NCI-H2107 treated with DMSO at 0.1 percent for 48 hours (cell line): ENCODE results near the gene MLH1.

ENCODE experiments used
- DNase-seq: peaks from one replicate; lab custom pipeline; 2025; ENCODE audit not compliant: unreplicated experiment; lab: John Stamatoyannopoulos, UW

MLH1 gene

DNA sequence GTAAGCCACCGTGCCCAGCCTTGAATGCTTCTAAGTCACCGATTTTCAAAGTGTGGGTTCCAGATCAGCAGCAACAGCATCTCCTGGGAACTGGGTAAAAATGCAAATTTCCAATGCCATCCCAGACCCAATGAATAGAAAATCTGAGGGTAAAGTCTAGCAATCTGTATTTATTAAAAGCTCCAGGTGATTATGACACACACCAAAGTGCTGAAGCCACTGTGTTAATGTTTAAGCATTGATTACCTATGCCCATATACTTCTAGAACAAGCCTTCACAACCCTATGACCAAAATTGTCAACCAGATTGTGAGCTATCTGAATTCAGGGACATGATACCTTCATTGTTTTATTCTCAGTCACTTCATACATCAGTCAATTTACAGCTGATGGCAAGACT is 94.6 kb downstream of the MLH1 start:
- no peak for DNase-seq

DNA sequence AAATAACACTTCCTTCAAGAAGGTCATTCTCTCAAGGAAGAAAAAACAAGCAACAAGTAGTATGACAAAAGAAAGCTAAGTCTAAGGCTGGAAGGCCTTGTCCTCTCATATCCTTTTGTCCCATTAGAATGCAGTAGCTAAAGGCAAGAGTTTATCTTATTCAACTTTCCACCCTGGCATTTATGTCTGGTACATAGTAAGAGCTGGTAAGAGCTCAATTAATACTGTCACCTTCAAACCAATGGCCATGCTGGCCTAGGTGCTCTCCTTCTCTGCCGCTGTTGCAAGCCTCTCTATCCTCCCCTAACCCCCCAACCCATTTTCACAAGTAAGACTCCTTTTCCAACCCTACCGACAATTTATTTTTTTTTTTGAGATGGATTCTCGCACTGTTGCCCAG is 99.2 kb downstream of the MLH1 start:
- DNase-seq = no peak

DNA sequence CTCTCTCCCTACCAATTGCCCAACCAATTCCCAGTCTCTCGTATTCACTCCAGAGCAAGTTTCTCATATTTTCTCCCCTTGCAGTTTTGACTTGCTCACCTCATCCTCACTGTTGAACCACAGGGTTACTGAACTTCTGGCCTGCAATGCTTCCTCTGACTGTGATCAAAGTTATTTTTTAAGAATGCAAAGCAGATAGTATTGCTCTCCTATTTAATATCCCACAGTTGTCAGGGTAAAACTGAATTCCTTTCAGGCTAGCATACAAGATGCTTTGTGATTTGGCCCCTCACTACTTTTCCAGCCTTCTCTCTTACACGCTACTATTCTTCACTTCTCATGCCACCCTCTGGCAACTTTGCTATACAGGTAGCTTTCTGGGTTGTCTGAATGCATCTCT is 100.2 kb downstream of the MLH1 start:
- DNase-seq = no peak

DNA sequence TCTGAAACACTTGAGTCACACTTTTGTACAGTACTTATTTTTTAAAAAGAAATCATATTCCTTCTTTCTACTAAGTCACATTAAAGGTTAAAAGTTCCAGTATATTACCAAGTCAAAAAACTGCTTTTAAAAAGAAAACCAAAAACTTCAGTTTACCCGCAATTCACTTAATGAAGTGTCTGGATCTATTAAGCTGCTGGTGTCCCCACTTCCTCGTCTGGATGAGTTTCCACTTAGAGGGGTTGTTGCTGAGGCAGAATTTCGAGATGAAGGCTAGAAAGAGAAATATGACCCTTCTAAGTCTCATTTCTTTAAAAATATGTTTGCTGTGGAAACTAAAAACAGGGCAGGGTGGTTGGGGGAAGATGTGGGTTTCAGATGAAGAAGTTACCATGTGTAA is 101.3 kb downstream of the MLH1 start:
- no peak for DNase-seq

DNA sequence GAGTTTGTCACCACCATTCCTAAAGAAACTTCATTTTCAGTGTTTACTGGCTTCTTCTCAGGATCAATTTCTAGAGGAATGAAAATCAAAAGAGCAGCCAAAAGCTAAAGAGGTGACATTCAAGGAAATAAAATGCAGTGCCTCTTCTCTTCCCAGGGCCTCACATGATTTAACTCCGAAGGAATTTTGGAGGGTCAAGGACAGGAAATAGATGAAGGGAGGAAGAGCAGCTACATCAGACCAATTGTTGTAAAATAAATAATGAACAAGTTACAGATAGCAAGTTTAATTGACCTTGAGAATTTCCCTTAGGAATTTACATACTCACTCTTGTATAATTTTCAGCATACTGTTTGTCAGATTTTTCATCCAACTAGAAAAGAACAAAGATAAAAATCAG is 103.0 kb downstream of the MLH1 start:
- no peak for DNase-seq

DNA sequence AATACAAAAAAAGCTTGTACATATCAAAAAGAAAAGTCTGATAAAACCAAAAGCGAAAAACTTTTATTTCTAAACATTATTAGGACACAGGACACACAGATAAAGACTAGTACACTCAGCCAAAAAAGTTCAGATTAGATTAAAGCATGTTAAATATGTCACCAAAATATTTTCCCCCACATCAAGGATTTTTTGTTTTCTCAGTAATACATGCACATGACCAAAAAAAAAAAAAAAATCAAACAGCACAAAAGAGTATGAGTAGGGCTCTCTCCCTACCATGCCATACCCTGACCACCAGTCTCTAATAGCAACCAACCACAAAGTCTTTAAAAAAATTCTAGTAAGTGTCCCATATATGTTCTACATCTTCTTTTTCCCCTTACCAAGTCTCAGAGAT is 103.7 kb downstream of the MLH1 start:
- DNase-seq = no peak

DNA sequence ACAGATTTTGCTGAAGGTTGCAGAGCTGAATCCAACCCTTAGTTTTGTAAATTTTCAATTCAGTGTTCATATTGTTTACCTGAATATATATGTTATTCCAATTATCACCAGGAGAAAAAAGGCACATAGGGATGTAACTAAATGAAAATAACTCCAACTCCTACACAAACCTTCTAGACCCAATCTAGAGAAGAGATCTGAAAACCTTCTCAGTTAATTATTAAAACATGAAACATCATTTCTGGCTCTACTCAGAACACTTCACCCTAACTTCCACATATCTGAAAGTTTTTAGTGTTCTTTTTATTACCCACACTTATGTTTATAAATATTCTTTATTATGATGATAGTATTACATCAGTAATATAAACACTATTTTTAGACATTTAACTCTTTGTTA is 104.5 kb downstream of the MLH1 start:
- DNase-seq = no peak

DNA sequence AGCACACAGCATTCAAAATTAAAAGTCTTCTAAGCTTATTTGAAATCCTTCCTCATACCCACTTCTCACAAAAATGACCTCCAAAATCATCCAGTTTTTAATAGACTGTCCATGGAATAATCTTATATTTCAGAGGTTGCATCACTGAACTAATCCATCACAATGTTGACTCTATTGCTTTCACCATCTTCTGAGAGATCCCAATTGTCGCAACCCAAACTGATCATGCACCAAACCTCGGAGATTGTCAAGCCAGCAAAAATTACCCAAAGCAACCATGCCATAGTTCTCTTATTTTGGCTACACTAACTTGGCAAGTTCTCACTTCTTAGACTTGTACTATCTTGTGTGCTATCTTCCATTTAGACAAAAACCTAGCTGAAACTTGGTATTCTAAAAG is 105.6 kb downstream of the MLH1 start:
- no peak for DNase-seq

DNA sequence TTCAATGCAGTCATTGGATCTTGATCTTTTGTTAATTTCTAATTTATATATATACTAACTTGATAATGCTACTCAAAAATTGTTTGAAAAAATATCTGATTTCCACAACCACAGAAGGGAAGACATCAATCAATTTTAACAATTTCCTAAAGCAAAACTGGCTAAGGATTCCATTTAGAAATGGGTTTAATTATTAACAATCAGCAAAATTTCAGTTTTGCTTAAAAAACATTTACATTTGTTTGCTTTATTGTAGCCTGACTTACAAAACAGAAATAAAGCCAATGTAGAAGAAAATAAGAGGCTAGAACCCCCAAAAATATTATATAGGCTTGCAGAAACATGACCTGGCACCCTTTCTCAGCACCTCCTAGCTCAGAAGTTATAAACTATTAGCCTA is 106.2 kb downstream of the MLH1 start:
- DNase-seq = no peak

DNA sequence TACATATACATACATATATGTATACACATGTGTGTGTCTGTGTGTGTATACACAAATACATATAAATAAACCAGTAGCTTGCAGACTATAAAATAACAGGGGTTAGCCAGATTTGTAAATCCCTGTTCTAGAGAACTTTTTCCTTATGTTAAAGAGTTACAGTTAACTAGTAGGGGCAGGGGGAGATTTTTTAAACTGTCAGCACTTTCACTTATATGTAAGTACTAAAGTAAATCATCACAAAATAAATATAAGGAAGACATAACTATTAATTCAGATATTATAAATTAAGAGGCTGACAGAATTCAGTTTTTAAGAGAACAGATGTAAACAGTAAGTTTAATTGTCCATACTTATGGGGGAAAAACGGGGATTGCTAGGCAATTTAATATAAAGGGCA is 107.1 kb downstream of the MLH1 start:
- no peak for DNase-seq
